Left ventricle myocardium inferior (tissue), 1 donor: Measurements from ENCODE around the gene CEP170B. TPM values are rescaled to one million over a fixed set of nuclear protein-coding genes. Genes with fewer than 3 reads are reported as not detected.

ENCODE experiments used
- DNase-seq: peaks from one replicate; pipeline ENCODE4 v3.0.0-alpha.2; 2020
- H3K27ac ChIP-seq: fragments of 200-600 bp; replicated peaks from 2 replicates; pipeline ENCODE4 v1.8.0; 2021
- H3K27me3 ChIP-seq: fragments of 200-600 bp; 2 replicates; pipeline ENCODE4 v1.8.0; 2021; ENCODE audit warnings: low read depth
- H3K36me3 ChIP-seq: fragments of 200-600 bp; 2 replicates; pipeline ENCODE4 v1.8.0; 2021
- H3K4me1 ChIP-seq: fragments of 200-600 bp; 2 replicates; pipeline ENCODE4 v1.8.0; 2021
- H3K4me3 ChIP-seq: fragments of 200-600 bp; 2 replicates; pipeline ENCODE4 v1.8.0; 2021; ENCODE audit warnings: mild to moderate bottlenecking, moderate library complexity
- H3K9me3 ChIP-seq: fragments of 200-600 bp; replicated peaks from 2 replicates; pipeline ENCODE4 v1.8.0; 2021
- intact Hi-C: fragments of 100-400 bp; cut with micrococcal nuclease; formaldehyde crosslinking; loops from one replicate; pipeline ENCODE4 v1.11.0; 2022
- total RNA-seq: library from RNA; stranded (reverse); fragmentation: NEBNext Ultra II Directional; extraction: Animal tissue kit (Norgen Biotek cat#: 25700); gene quantifications from one replicate; pipeline ENCODE4 v1.2.1, GENCODE V29; 2021
- TF ChIP-seq, protein P1 (sequence below): fragments of 200-600 bp; IDR thresholded peaks from 2 replicates; pipeline ENCODE4 v1.8.0; 2021; ENCODE audit warnings: antibody characterized with exemption, mild to moderate bottlenecking, borderline replicate concordance
- donor health status: DM: no; HTN: yes; CAD: no; lungs with severe emphysema.

Gene CEP170B
- total RNA-seq, 1 donor from 2014 or later: 11.7 TPM

DNA sequence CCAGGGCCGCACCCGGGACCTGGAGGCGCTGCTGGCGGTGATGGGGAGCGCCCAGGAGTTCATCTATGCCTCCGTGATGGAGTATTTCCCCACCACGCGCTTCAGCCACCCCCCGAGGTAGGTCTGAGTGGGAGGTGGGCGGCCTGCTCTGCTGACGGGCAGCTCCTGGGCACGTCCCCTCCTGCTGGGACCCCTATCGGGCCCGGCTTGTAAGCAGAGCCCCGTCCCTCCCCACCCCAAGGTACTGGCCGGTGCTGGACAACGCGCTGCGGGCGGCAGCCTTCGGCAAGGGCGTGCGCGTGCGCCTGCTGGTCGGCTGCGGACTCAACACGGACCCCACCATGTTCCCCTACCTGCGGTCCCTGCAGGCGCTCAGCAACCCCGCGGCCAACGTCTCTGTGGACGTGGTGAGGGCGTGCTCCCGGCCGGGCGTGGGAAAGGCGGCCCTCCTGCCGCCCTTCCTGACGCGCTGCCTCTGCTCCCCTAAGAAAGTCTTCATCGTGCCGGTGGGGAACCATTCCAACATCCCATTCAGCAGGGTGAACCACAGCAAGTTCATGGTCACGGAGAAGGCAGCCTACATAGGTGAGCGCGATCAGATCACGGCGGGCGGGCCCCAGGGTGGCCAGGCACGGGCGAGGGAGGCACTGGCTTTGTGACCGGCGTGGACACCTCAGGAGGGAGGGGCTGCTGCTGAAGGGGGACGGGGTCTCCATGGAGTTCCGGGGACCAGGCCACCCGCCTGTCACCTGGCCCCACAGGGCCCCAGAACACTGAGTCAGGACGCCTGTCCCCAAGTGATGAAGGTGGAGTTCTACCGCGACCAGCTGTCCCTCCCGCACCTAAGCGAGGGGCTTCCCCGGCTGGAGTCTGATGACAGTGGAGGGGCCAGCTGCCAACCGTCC is 67.0 kb downstream of the CEP170B start:
- DNase-seq: peak; percentile 15
- intact Hi-C loops: no loop called here
- H3K27ac ChIP-seq: no peak overlapping the region
- H3K4me1 ChIP-seq: peaks cover 21% of the 10 kb centered on the region
- TF ChIP-seq, protein P1, sequence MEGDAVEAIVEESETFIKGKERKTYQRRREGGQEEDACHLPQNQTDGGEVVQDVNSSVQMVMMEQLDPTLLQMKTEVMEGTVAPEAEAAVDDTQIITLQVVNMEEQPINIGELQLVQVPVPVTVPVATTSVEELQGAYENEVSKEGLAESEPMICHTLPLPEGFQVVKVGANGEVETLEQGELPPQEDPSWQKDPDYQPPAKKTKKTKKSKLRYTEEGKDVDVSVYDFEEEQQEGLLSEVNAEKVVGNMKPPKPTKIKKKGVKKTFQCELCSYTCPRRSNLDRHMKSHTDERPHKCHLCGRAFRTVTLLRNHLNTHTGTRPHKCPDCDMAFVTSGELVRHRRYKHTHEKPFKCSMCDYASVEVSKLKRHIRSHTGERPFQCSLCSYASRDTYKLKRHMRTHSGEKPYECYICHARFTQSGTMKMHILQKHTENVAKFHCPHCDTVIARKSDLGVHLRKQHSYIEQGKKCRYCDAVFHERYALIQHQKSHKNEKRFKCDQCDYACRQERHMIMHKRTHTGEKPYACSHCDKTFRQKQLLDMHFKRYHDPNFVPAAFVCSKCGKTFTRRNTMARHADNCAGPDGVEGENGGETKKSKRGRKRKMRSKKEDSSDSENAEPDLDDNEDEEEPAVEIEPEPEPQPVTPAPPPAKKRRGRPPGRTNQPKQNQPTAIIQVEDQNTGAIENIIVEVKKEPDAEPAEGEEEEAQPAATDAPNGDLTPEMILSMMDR: no peak
- no peaks in the 10 kb centered on the region for H3K36me3 ChIP-seq
- H3K9me3 ChIP-seq: no peaks in the 10 kb centered on the region
- H3K27me3 ChIP-seq: peaks cover 84% of the 10 kb centered on the region
- H3K4me3 ChIP-seq: peak overlapping the region; percentile 75

DNA sequence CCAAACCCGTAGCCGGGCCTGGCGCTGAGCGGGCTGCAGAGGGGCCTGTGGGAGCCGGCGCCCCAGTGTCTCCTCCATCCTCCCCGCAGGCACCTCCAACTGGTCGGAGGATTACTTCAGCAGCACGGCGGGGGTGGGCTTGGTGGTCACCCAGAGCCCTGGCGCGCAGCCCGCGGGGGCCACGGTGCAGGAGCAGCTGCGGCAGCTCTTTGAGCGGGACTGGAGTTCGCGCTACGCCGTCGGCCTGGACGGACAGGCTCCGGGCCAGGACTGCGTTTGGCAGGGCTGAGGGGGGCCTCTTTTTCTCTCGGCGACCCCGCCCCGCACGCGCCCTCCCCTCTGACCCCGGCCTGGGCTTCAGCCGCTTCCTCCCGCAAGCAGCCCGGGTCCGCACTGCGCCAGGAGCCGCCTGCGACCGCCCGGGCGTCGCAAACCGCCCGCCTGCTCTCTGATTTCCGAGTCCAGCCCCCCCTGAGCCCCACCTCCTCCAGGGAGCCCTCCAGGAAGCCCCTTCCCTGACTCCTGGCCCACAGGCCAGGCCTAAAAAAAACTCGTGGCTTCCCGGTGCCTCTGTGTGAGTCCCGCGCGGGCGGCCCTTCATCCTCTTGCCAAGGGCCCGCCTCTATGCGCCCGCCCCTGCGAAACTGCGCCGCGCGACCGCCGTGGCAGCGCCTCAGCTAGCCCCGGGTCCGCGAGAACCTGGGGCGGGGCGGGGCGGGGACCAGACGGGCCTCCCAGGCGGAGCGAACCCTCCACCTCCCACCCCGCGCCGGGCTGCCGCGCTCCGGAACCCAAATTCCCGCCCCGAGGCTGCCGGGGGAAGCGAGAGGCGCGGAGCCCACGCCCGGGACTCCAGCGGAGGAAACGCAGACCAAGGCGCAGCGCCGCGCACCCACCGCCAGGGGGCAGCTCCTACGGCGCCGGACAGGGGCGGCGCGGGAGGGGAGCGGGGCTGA is 67.9 kb downstream of the CEP170B start:
- H3K9me3 ChIP-seq: no peaks in the 10 kb centered on the region
- peak overlapping the region; percentile 65 for H3K27ac ChIP-seq
- H3K36me3 ChIP-seq: no peaks in the 10 kb centered on the region
- DNase-seq: peak; percentile 88
- TF ChIP-seq, protein P1: peak; percentile 75
- peaks cover 21% of the 10 kb centered on the region for H3K4me1 ChIP-seq
- intact Hi-C loops: no loop called here
- H3K27me3 ChIP-seq: peaks cover 78% of the 10 kb centered on the region
- peak overlapping the region; percentile 75 for H3K4me3 ChIP-seq

DNA sequence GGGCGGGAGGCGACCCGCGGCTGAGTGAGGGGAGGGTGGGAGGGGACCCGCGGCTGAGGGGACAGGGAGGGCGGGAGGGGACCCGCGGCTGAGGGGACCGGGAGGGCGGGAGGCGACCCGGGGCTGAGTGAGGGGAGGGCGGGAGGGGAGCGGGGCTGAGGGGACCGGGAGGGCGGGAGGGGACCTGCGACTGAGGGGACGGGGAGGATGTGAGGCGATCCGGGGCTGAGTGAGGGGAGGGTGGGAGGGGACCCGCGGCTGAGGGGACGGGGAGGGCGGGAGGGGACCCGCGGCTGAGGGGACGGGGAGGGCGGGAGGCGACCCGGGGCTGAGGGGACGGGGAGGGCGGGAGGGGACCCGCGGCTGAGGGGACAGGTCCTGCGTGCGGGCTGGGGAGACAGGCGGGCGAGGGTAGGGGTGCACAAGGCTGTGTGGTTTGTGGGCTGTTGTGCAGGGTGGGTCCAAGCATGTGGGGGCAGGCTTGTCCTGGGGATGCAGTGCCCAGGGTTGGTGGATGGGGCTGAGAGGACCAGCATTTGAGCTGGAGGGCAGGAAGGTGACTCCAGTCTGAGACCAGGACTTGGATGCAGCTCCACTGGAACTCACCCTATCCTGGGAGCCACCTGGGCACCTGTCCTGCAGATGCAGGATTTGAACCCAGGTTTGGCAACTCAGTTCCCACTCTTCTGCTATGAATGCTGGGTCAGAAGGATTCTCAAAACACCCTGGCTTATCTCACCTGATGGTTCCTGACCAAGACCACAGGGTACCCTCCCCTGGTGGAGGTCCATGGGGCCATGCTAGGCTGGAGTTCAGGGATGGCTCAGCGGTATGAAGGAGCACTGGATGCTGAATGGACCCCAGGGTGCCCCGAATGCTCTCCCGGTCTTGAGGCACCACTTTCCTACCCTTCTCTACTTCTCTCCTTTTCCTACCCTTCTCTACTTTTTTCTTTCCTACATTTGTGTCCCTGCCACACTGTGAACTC is 69.0 kb downstream of the CEP170B start:
- no peaks in the 10 kb centered on the region for H3K36me3 ChIP-seq
- H3K4me1 ChIP-seq: peaks cover 21% of the 10 kb centered on the region
- H3K27me3 ChIP-seq: peaks cover 76% of the 10 kb centered on the region
- H3K9me3 ChIP-seq: no peaks in the 10 kb centered on the region
- intact Hi-C loops: no loop called here
- peak overlapping the region; percentile 75 for H3K4me3 ChIP-seq
- TF ChIP-seq, protein P1: no peak
- H3K27ac ChIP-seq: no peak overlapping the region
- peak; percentile 12 for DNase-seq

DNA sequence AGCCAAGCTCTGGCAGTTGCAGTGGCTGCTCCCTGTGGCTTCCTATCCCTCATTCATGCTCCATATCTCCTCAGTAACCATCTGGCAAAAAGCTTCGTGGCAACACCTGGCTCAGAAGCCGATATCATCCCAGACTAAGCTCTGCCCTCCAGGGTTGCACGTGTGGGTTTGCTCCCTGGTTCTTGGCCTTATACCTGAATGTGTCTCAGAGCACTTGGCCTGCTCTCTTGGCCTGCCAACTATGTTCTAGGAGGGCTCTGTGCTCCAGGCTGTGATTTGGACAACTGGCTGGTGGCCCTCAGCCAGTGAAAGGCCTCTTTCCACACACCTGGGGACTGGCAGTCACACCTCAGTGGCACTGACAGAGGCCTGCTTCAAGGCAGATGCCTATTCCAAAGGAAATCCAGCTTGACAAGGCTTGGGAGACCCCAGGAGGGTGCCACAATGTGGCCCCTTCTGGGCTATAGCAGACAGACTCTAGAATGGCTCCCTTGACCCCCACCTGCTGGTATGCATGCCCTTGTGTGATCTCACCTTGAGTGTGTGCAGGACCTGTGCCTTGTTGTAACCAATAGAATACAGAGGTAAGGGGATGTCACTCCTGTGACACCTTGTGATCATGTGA is 70.1 kb downstream of the CEP170B start:
- Histone ChIP-seq H3K4me3 (no peak overlapping the region), H3K4me1 (peaks cover 21% of the 10 kb centered on the region), H3K9me3 (no peaks in the 10 kb centered on the region), H3K36me3 (no peaks in the 10 kb centered on the region), H3K27ac (no peak overlapping the region), H3K27me3 (peaks cover 78% of the 10 kb centered on the region)
- TF ChIP-seq, protein P1: no peak
- peak; percentile 7 for DNase-seq
- intact Hi-C loops: no loop called here
